BLaER1 treated with 17β-estradiol and CSF1 and Interleukin-3, amounts not matched to agents 10 nM and 100 nM (cell line): ENCODE measurements around the gene HK2.
"Not testable (repeated sequence)": the region's sequence is repeated elsewhere in the genome, so short reads cannot be mapped to it uniquely, and the experiment has no call there.

Experiments used
- H3K27ac ChIP-seq, 11 experiments: shearing (Covaris generic); formaldehyde crosslinking; 2 replicates each; pipeline ENCODE4 v1.8.1; 2022
- H3K27me3 ChIP-seq, 11 experiments: shearing (Covaris generic); formaldehyde crosslinking; 2 replicates each; pipeline ENCODE4 v1.8.1; 2022
- H3K36me3 ChIP-seq, 11 experiments: shearing (Covaris generic); formaldehyde crosslinking; 2 replicates each; pipeline ENCODE4 v1.8.1; 2022
- H3K4me1 ChIP-seq, 10 experiments: shearing (Covaris generic); formaldehyde crosslinking; 2 replicates each; pipeline ENCODE4 v1.8.1; 2022
- H3K4me2 ChIP-seq, 11 experiments: shearing (Covaris generic); formaldehyde crosslinking; 2 replicates each; pipeline ENCODE4 v1.8.1; 2022
- H3K4me3 ChIP-seq, 10 experiments: shearing (Covaris generic); formaldehyde crosslinking; 2 replicates each; pipeline ENCODE4 v1.8.1; 2022
- H3K9ac ChIP-seq, 11 experiments: shearing (Covaris generic); formaldehyde crosslinking; 2 replicates each; pipeline ENCODE4 v1.8.1; 2022
- H3K9me3 ChIP-seq, 11 experiments: shearing (Covaris generic); formaldehyde crosslinking; replicated peaks in 1 of 11; 2 replicates each; pipeline ENCODE4 v1.8.1; 2022
- H4K20me1 ChIP-seq, 11 experiments: shearing (Covaris generic); formaldehyde crosslinking; 2 replicates each; pipeline ENCODE4 v1.8.1; 2022
- Cebpa-rat ChIP-seq, 11 experiments: shearing (Covaris generic); IDR thresholded peaks; 2 replicates each; pipeline ENCODE4 v1.8.1; 2022

The HK2 gene

DNA sequence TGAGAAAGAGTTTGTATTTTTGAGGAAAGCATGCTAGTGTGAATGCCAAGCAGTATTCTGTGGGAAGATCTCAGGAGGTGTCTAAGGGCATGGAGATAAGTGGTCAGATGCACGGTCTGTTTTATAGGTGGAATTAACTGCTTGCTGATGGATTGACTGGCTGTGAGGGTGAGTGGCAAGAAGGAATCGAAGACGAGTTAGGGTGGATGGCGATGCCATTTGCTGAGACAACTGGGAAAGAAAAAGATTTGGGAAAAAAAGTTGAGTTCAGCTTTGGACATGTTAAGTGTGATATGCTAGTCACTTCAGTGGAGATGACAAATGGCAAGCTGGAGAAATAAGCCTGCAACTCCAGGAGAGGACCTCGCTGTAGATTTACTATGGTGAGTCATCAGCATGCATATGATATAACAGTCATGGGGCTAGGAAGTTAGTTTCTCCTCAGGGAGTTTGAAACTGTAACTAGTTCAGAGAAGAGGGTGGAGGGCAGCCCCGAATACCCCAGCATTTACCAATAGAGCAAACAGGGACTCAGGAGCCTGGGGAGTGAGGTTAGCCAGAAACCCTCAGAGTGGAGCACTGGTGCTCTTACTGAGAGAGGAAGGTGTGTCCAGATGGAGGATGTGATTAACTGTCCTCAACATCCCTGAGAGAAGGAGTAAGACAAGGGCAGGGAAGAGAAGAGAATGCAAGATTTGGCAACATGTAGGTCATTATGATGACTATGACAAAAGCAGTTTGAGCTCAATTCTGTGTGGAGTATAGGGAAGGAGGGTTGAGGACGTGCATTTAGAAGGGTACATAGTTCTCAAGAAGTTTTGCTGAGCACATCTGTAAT, 2.0 kb upstream of the HK2 start:
- peaks cover 0 to 4% (median 2%) of the 10 kb centered on the region in 11 experiments; a peak in 9 of 22 replicates for H3K36me3 ChIP-seq
- H3K27ac ChIP-seq: peak overlapping the region; percentile 55 to 90 (median 66); a peak in 21 of 22 replicates
- peaks cover 32 to 47% (median 34%) of the 10 kb centered on the region in 10 experiments for H3K4me1 ChIP-seq
- no peaks in the 10 kb centered on the region for H3K9me3 ChIP-seq
- no peaks in the 10 kb centered on the region for H3K27me3 ChIP-seq
- H3K9ac ChIP-seq: peak overlapping the region in 7 of 11 experiments; percentile 20 to 97 (median 60); a peak in 11 of 22 replicates
- H3K4me3 ChIP-seq: no peak overlapping the region
- TF ChIP-seq Cebpa-rat (IDR thresholded peaks at IDR 0.05): no peak
- H3K4me2 ChIP-seq: peak overlapping the region; percentile 86 to 98 (median 88)
- peaks cover 5 to 27% (median 11%) of the 10 kb centered on the region in 11 experiments; a peak in 20 of 22 replicates for H4K20me1 ChIP-seq

DNA sequence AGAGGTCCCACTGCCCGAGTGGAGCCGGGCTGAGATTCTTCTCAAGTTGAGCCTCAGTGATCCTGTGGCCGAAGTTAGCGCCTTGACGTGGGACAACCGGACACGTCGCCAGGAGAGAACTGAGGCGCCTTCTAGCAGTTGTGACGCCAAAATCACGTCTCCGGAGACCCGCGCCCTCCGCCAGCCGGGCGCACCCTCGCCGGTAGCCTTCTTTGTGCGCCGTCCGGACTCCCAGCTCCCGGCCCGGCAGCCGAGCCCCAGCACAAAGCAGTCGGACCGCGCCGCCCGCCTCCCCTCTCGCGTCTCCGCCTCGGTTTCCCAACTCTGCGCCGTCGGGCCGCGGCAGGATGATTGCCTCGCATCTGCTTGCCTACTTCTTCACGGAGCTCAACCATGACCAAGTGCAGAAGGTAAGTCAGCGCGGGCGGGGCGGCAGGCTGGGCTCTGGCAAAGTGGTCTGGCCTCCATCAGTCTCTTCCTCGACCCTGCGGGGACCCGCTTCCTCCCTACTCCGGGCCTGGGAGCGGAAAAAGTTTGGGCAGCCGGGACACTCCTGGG, 386 bp downstream of the HK2 start:
- not testable (repeated sequence) for H3K27me3 ChIP-seq
- Histone ChIP-seq H3K4me3 (peak overlapping the region; percentile 90 to 100 (median 97)), H3K9ac (peak overlapping the region; percentile 89 to 99 (median 96)), H3K4me1 (peaks cover 53 to 60% (median 57%) of the 10 kb centered on the region in 10 experiments), H3K27ac (peak overlapping the region; percentile 73 to 98 (median 96)), H3K9me3 (peaks cover 0 to 10% (median 0%) of the 10 kb centered on the region in 11 experiments; a peak in 3 of 22 replicates), H3K4me2 (peak overlapping the region; percentile 87 to 98 (median 95)), H3K36me3 (peaks cover 0 to 27% (median 20%) of the 10 kb centered on the region in 11 experiments; a peak in 15 of 22 replicates), H4K20me1 (peaks cover 22 to 51% (median 34%) of the 10 kb centered on the region in 11 experiments; a peak in 20 of 22 replicates)

GRCh38 chr2:74834792-74835755, 1.1 kb downstream of the HK2 start:
- peaks cover 22 to 56% (median 34%) of the 10 kb centered on the region in 11 experiments; a peak in 20 of 22 replicates for H4K20me1 ChIP-seq
- H3K4me3 ChIP-seq: peak overlapping the region; percentile 90 to 100 (median 97)
- peak overlapping the region; percentile 73 to 98 (median 96) for H3K27ac ChIP-seq
- H3K9ac ChIP-seq: peak overlapping the region; percentile 89 to 99 (median 96)
- peak overlapping the region; percentile 87 to 98 (median 95) for H3K4me2 ChIP-seq
- peaks cover 0 to 30% (median 23%) of the 10 kb centered on the region in 11 experiments; a peak in 15 of 22 replicates for H3K36me3 ChIP-seq
- peaks cover 61 to 68% (median 65%) of the 10 kb centered on the region in 10 experiments for H3K4me1 ChIP-seq
- peaks cover 0 to 10% (median 0%) of the 10 kb centered on the region in 11 experiments; a peak in 3 of 22 replicates for H3K9me3 ChIP-seq
- no peak for TF ChIP-seq Cebpa-rat (IDR thresholded peaks at IDR 0.05)
- no peaks in the 10 kb centered on the region for H3K27me3 ChIP-seq

DNA sequence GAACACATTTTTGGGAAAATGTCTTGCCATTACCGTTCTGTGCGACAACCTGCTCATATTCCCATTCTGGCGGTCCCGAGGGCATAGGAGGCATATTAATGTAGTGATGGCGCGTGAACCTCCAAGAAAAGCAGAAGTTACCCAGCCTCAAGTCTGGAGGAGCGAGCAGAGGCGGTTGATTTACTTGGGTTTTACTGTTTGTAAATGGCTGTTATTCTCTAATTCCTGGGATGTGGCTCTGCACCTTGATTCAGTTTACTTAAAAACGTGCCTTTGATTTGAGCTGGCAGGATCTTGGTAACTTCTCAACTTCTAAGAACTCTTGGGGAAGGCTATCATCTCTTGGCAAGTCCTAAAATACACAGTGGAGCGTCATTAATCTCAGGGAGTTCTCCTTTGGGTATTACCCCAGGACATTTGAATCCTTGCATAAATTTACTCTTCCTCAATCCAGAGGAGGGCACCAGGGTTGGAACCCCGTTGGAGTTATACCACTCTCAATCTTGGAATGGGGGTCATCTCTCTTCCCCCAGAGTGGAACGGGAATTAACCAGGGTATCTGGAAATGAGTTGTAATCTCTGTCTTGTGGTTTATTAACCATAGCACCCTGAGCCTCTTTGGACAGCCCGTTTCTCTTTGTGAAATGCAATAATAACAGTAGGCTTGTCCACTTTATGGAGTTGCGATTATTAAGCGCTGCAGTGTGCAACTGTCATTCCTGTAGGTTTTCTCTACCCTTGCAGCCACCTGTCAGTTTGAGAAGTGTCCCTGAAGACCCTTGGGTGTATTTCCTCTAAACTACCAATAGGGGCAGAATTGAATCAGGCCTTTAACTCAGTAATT, 2.1 kb downstream of the HK2 start:
- no peaks in the 10 kb centered on the region for H3K27me3 ChIP-seq
- peak overlapping the region; percentile 90 to 100 (median 97) for H3K4me3 ChIP-seq
- peak overlapping the region; percentile 87 to 98 (median 95) for H3K4me2 ChIP-seq
- peak overlapping the region; percentile 89 to 99 (median 96) for H3K9ac ChIP-seq
- H3K4me1 ChIP-seq: peaks cover 71 to 75% (median 74%) of the 10 kb centered on the region in 10 experiments
- peaks cover 0 to 33% (median 25%) of the 10 kb centered on the region in 11 experiments; a peak in 15 of 22 replicates for H3K36me3 ChIP-seq
- peaks cover 0 to 10% (median 0%) of the 10 kb centered on the region in 11 experiments; a peak in 3 of 22 replicates for H3K9me3 ChIP-seq
- H3K27ac ChIP-seq: peak overlapping the region; percentile 73 to 98 (median 96)
- no peak for TF ChIP-seq Cebpa-rat (IDR thresholded peaks at IDR 0.05)
- peaks cover 22 to 66% (median 37%) of the 10 kb centered on the region in 11 experiments; a peak in 20 of 22 replicates for H4K20me1 ChIP-seq

GRCh38 chr2:74836675-74837401, 2.9 kb downstream of the HK2 start:
- Histone ChIP-seq H3K27me3 (no peaks in the 10 kb centered on the region), H3K9ac (peak overlapping the region; percentile 89 to 99 (median 96); a peak in 19 of 22 replicates)
- TF ChIP-seq Cebpa-rat (IDR thresholded peaks at IDR 0.05): no peak

DNA sequence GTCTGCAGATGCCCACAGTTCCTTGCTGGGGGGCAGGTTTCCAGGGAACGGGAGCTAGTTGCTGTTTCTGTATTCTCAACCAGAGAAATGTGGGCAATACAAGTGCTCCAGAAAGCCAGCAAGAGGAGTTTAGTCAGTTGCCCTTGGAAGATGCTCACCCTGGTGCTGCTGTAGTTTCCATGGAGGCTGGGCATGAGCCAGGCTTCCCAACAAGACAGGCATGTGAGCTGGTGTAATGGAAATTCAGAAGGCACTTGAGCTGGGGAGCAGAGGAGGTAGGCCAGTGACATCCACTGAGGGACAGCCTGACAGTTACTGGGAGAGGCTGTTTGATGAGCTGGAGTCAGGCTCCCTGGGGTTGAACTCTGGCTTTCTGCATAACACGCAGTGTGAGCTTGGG, 7.7 kb downstream of the HK2 start:
- Histone ChIP-seq H3K27ac (peak overlapping the region in 6 of 11 experiments; percentile 58 to 89 (median 66); a peak in 13 of 22 replicates), H3K4me1 (peaks cover 97 to 100% (median 100%) of the 10 kb centered on the region in 10 experiments), H3K9me3 (peaks cover 0 to 10% (median 0%) of the 10 kb centered on the region in 11 experiments; a peak in 3 of 22 replicates), H3K36me3 (peaks cover 3 to 67% (median 56%) of the 10 kb centered on the region in 11 experiments; a peak in 19 of 22 replicates), H3K4me2 (peak overlapping the region; percentile 87 to 98 (median 95)), H3K27me3 (no peaks in the 10 kb centered on the region), H3K9ac (0 out of 22 replicates have a peak overlapping the region, but pooled peaks of 1 of the 11 experiments have one; percentile 5), H4K20me1 (peaks cover 69 to 99% (median 84%) of the 10 kb centered on the region in 11 experiments; a peak in 21 of 22 replicates), H3K4me3 (no peak overlapping the region)
- no peak for TF ChIP-seq Cebpa-rat (IDR thresholded peaks at IDR 0.05)

More at GRCh38 chr2:74836675-74837401, 2.9 kb downstream of the HK2 start:
- Histone ChIP-seq H3K9me3 (peaks cover 0 to 10% (median 0%) of the 10 kb centered on the region in 11 experiments; a peak in 3 of 22 replicates), H3K4me2 (peak overlapping the region; percentile 87 to 98 (median 95)), H4K20me1 (peaks cover 29 to 73% (median 45%) of the 10 kb centered on the region in 11 experiments; a peak in 20 of 22 replicates), H3K36me3 (peaks cover 0 to 41% (median 33%) of the 10 kb centered on the region in 11 experiments; a peak in 18 of 22 replicates), H3K4me3 (peak overlapping the region; percentile 90 to 100 (median 97)), H3K4me1 (peaks cover 72 to 78% (median 75%) of the 10 kb centered on the region in 10 experiments), H3K27ac (peak overlapping the region in 8 of 11 experiments; percentile 33 to 97 (median 92); a peak in 13 of 22 replicates)
